Stimulated activated CD8-positive, alpha-beta memory T cell treated with anti-CD3 and anti-CD28 coated beads, Interleukin-4, amount 100 ng/mL, for 1 hour (primary cell): ENCODE measurements around the gene ZFHX2.
"Not testable (repeated sequence)": the region's sequence is repeated elsewhere in the genome, so short reads cannot be mapped to it uniquely, and the experiment has no call there.

Experiments used
- DNase-seq, 2 donors: peaks; one replicate each; pipeline ENCODE4 v3.0.0-alpha.2; 2020; ENCODE audit warnings: low read depth in 2 of 2, low spot score in 1 of 2

Gene ZFHX2

DNA sequence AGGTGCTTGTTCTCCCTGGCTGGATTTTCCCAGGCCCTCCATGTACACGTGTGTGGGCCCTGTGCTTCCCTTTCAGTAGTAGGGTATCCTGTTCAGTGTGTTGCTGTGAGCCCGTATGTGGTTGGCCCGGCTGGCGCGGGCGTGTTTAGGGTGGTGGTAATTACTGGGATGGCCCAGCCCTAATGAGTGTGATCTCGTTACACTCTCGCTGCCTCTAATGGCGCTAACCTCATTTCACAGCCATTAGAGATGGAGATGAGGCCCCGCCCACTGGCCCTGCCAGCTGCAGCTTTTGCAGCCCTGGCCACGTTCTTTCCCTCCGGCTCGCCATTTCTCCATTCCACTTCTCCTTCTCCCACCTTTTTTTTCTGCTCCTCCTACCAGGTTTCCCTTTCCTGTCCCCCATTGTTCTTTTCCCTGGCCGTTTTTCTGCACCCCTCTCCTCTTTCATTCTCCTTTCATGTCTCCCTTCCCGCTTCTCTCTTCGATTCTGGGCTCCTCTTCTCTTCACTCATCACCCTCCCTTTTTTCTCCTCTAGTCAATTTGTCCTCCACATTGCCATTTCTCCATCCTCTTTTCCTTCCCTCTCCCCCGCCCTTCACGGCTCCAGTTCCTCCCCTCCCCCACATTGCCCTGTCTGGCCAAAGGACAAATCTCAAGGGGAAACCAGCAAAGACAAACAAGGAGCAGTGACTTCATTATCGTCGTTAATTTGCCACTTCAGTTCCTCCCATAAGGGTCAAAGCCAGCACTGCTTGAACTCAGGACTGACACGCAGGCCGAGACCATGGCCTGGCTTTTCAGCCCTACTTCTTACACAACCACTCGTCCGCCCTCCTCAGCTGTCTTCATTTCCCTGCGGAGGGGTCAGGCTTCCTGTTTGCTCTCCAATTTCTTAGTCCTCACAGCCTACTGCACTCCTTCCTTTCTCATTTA lies 6.8 kb downstream of the ZFHX2 start:
- DNase-seq = no peak

DNA sequence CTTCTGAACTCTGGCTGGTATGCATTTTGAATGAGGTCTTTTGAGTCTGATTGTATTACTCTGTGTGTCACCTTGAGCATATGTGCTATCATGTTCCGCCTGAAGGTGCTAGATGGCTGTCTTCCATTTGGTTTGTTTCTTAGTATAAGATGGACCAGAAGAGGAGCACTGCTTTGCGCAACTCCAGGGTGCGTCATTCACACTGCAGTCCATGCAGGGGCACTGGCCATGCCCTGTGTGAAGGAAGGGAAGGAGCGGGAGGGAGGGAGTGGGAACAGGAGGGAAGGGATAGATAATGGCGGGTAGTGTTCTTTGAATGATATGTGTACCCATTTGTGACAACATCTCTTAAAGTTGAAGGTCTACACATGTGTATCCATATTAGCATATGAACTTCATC lies 8.2 kb downstream of the ZFHX2 start:
- DNase-seq = no peak

DNA sequence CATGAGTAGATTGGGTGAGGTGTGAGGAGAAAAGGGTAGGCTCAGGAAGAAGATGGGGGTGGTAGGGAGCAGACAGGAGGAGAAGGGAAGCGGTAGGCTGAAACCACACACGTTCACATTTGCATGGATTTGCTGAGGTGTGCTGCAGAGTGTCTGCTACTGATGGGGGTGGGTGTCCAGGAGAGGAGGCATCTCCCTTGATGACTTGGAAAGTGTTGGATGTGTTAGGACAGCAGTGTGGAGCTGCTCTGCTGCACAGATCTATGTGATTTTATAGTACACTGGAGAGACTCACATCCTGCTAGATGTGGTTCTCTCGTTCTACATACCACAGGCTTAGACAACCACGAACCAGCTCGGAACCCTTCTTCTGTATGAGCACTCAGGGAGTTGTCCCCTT lies 9.3 kb downstream of the ZFHX2 start:
- no peak for DNase-seq

DNA sequence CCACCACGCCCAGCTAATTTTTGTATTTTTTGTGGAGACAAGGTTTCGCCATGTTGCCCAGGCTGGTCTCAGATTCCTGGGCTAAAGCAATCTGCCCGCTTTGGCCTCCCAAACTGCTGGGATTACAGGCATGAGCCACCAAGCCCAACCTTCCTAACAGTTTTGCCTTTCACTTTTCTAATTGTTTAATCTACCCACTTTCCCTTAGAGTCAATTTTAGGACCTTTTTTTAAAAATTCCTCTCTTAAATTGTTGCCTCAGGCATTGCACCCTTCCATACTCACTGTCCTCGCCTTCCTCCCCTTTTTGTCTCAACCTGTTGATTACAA lies 11.5 kb downstream of the ZFHX2 start:
- no peak for DNase-seq

DNA sequence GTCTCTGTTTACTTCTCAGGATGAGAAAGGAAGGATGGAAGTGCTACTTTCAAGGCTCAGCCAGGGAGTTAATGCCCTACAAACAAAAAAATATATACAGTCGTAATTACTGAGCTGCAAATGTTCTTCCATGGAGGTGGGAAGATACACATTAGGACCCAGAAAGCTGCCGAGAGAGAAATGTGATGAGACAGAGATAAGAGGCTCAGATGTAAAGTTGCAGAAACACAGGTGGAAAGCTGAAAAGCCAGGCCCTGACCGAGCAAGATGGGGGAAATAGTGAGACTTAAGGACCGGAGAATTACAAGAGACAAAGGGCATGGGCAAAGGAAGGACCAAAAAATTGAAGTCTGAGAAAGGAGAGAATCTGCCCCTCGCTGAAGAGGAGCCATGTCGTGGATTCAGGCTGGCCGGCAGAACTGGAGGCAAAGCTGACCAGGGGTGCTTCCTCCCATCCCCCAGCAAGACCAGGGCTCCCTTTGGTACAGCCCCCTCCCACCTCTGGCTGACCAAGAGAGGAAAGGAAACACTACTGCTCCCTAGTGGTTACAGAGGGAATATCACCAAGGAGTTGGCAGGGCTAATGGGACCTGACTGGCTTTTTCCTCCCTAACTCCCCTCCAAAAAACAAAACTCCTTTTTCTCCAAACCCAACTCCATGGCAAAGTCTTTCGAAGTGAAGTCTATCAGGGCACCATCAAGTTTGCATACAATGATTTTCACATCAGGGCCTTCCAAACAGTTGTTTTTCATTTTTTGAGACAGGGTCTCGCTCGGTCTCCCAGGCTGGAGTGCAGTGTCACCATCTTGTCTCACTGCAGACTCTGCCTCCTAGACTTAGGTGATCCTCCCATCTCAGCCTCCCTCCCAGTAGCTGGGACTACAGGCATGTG lies 12.1 kb downstream of the ZFHX2 start:
- no peak for DNase-seq

DNA sequence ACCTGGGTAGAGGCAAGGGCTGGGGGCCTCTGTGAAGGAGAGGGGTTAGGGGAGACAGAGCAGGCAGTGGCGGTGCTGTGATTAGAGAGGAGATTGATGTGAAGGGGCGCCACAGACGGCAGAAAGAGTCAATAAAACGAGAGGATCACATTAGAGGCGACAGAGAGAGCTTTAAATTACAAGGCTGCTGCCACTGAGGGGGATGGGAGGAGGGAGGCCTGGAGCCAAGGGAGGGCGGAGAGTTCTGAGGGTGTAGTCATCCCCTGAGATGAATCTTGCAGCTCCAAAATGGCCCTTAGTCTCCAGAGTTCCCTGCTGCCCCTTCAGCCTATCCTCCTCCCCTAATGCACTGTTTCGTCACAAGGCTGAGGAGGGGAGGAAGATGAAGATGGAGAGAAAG lies 12.8 kb downstream of the ZFHX2 start:
- no peak for DNase-seq

DNA sequence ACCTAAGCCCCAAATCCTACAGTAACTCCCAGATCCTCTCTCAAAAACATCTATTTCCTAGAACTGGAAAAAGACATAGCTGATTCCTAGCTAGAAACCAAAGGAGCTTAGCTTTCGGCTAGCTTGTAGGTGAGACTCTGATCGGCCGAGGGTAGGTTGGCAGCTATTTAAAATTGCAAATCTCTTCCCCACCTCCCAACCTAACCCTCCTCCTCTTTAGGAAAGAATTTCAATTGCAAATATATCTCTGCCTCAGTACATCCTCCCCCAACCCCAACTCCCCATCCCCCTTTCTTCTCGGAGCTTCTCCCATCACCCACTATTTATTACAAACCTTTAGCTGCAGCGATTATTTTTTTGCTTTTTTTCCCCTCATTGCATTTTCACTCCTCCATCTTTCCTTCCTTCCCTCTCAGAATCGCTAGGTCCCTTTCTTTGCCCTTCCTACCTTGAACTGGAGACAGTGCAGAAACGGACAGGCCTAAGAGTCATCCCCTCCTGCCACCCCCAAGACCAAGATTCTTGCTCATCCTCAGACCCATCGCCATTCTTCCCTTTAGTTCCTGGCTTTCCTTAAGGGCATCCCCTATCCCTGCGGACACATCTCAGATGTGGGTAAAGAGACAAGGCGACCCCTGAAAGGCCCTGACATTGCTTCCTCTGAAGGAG lies 13.4 kb downstream of the ZFHX2 start:
- no peak for DNase-seq

DNA sequence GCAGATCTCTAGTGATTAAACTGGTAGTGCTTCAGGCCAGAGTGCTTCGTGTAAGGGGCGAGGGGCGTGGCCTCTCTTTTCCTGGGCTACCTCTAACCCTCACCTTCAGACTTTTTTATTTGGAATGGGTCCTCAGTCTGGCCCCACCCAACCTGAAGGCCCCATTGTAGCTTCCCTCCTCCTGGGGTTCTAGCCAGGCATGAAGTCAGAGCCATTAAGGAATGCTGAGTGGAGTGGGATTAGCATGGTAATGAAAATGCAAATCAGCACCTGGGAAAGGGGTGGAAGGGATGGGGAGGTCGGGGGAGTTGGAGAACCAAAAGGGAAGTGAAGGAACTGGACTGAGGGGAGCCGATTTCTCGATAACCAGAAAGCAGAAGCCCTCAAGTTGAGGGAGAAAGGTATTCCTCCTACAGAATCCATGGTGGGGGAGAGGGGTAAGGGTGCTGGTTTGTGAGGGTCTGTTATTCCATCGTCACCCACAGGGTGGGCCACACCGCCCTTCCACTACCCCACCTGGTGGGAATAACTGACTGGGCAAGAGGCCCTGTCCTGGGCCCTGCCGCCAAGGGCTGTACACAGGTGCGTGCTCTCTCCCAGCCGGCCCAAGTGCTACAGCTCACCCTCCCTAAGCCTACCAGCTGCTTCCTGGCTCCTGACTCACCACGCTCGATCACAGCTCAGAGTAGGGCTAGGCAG lies 14.1 kb downstream of the ZFHX2 start:
- DNase-seq = no peak

DNA sequence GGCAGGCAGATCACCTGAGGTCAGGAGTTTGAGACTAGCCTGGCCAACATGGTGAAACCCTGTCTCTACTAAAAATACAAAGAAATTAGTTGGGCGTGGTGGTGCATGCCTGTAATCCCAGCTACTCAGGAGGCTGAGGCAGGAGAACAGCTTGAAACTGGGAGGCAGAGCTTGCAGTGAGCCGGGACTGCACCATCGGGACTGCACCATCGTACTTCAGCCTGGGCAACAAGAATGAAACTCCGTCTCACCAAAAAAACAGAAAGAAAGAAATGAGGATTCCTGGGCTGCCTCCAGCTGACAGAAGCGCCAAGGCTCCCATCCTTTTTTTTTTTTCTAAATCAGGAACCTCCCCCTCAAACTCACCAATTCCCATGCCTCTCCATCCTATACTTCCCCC lies 14.7 kb downstream of the ZFHX2 start:
- not testable (repeated sequence) for DNase-seq

DNA sequence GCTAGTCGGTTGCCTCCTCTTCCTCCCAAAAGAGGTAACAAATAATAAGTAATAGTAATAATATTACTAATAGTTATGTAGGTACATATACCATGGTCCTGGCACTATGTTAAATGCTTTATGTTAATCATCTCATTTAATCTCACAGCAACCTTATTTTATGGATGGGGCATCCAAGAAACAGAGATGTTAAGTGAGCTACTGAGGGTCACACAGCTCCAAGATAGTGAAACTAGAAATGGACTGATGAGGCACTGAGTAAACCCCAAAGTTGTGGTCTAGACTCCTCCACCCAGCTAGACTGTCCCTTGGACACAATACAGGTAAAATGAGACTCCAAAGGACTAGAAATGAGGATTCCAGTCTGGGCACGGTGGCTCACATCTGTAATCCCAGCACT lies 15.1 kb downstream of the ZFHX2 start:
- no peak for DNase-seq

DNA sequence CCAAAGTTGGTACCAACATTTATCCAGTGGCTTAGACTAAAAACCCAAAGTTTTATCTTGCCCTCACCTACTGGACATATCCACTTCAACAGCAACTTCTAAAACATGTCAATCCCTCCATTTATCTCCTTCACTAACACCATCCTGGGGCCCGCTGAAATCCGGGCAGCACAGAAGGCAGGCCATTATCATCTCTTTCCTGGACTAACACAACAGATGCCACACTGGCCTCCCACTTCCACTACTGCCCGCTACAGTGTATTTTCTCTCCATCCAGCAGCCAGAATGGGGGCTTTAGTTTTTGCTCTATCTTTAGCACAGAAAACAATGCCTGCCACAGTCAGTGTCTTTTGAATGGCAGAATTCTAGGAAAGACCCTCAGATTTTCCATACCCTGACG lies 15.6 kb downstream of the ZFHX2 start:
- DNase-seq = no peak

DNA sequence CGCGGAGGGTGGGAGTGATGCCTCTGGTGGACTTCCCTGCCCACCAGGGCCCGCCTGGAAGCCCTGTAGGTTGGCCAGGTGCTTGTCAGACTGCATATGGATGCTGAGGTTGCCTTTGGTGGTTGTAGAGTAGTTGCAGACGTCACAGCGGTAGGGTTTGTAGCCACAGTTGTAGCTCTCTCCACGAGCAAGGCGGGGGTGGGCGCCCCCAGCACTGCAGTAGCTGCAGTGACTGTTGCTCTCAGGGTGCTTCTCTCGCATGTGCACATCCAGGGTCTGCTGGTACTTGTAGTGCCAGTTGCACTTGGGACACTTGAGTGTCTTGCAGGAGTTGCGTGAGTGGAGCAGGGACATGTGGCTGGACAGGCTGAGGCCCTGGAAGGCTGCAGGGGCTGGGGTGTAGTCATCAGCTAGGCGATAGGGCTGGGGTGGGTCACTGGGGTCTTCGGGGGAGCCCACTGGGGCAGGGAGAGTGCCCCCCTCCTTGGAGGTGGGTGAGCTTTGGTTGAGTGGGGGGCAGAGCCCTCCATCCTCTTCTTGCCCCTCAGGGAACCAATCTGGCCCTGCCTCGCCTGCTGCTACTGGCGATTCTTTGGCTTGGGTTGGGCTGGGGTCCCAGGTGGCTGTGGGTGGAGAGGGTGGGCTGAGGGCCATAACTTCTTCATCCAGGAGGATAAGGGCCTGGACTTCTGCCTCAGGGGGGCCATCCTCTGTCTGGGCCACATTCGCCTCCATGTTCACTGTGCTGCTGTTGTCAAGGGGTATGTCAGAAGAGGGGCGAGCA lies 17.7 kb downstream of the ZFHX2 start:
- no peak for DNase-seq

DNA sequence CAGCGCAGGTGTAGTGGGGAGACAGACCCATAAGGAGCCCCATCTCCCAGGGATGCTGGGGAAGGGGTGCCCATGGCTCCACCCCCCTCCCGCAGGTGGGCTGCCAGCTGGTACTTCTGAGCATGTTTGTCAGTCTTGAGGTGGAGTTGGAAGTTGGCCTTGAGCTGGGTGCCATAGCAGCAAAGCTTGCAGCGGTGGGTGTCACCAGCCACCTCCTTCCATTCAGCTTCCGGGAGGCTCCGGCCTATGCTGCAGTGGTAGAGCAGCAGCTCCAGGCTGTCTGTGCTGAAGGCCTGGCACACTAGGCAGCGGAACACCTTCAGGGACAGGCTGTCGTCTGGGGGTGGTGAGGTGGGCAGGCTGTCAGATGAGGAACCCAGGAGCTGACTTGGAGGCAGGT lies 18.9 kb downstream of the ZFHX2 start:
- no peak for DNase-seq

DNA sequence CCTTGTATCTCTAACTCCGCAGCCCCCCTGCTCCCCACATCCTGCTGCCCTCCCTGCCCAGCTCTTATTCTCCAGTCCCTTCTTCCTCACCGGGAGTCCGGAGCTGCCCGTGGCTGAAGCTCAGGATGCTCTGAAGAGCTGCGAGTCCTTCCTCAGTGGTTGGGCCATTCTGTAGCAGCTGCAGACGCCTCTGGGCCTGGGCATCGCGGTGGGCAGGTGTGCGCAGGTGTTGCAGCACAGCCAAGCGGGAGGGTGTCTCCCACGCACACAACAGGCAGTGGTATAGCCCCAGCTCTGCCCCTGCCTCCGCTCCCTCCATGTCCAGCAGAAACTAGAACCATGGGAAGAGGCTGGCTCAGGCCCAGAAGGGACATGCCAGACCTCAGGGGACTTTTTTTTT lies 20.2 kb downstream of the ZFHX2 start:
- no peak for DNase-seq

DNA sequence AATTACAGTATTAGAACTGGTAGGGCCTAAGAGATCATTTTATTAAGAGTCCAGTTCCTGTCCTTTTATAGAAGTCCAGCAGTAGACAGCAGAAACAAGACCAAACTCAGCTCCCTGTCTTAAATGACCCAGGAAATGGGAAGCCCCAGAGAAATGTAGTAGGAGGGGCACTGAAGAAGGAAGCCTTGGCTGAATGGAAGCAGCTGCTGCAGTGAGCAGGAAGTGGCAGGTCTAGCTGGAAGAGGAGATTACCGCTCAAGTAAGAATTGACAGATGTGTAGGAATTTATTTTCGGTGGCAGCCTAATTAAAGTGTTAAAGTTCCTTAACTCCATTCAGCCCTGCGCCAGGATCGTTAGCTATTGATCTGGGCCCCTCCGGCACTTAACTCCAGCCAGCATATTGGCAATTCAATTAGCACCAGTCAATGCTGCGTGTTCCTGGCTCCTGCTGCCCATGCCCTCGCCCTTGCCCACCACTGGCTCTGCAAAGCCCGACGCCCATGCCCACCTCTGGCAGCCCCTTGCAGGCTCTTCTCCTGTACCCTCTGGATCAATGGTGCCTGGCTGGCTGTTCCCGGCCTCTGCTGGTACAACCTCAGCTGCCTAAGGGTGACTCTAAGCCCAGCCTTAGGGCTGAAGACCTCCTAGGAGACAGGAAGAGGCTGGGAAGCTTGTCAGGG lies 21.1 kb downstream of the ZFHX2 start:
- no peak for DNase-seq

DNA sequence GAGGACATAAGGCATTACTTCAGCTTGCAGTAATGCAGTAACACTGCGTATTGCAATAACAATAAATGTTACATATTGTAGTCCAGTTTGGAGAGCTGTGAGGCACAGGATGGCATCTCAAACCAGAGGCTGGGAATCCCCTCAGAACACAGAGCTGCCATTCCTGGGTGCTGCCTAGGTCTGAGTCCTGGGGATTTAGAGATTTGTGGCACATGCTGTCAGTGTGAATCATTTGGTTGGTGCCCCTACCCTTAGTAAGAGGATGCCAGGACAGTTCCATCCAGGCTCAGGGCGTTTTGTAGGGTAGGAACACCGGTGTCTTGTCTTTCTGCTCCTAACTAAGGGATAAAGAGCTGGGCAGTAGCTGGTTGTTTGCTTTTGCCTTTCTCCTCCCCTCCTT lies 22.5 kb downstream of the ZFHX2 start:
- DNase-seq = no peak

DNA sequence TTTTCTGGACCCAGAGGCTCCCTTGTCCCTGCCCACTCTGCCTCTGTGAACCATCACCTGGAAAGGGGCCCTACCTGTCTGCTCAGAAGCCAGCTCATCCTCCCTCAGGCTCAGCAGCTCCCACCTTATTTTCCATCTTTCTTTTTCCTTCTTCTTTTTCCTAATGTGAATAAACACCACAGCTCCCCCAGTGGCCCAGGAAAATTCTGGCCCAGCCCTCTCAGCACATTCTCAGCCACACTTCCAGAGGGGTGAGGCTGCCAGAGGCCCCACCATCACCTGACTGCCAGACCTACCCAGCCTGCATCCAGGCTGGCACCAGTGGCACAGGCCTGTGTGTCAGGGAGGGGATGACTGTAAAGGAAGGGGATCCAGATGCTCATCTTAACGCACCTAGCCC lies 23.0 kb downstream of the ZFHX2 start:
- DNase-seq = no peak

DNA sequence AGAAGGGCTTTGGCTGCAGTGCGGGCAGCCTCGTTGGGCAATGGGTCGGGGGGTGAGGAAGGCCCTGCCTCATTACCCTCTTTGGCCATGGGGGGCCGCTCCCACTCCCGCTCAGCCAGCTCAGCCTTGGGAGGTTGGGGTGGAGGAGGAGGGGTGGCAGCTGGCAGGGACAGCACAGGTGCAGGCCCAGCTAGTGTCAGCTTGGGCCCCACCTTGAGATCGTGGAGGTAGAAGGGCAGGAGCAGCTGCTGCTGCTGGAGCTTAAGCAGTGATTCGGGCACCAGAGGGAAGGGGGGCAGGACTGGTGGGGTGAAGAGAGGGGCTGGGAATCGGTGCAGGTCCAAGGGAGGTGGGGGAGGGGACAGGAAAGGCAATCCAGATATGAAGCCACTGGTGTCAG lies 26.0 kb downstream of the ZFHX2 start:
- DNase-seq = no peak

DNA sequence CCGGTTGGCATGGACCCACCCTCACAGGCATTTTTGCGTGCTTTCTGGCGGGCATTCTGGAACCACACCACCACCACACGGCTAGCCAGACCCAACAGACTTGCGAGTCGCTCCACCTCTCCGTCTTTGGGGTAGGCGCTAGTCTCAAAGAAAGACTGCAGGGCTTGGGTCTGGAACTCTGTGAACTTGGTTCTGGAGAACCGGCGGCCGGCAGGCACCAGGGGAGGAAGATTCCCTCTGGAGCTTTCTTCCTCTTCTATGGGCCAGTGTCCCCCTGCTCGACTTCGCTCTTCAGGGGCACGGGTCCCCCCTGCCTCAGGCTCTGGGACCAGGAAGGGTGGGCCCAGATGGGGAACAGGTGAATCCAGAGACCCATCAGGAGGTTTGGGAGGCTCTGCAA lies 26.6 kb downstream of the ZFHX2 start:
- no peak for DNase-seq
